AG04449 (cell line): ENCODE measurements around the gene PPP1R16B.

Experiments used
- CTCF ChIA-PET: fragments of 350-600 bp; formaldehyde crosslinking; extraction: SDS; loops from one replicate; lab custom pipeline; 2021; ENCODE audit warnings: antibody characterized with exemption; lab: Yijun Ruan, JAX
- POLR2A ChIA-PET: fragments of 400-600, 350-600 bp; formaldehyde crosslinking; extraction: SDS; loops from one replicate; lab custom pipeline; 2020; ENCODE audit warnings: antibody characterized with exemption, inconsistent platforms; lab: Yijun Ruan, JAX
- DNase-seq: peaks from one replicate; pipeline ENCODE4 v3.0.0-alpha.2; 2010; ENCODE audit warnings: low read depth, low spot score
- H3K4me3 ChIP-seq: 2 replicates; pipeline ENCODE4 v1.5.1; 2011; ENCODE audit warnings: low read depth, mild to moderate bottlenecking, control low read depth, low read length
- TF ChIP-seq, protein P1 (sequence below): IDR thresholded peaks from one replicate; pipeline ENCODE4 v1.5.1; 2011; ENCODE audit warnings: mild to moderate bottlenecking, moderate library complexity, low read length, control low read depth, inconsistent platforms; ENCODE audit not compliant: insufficient read depth; ENCODE audit errors: missing control alignments

Gene PPP1R16B

GRCh38 chr20:38877483-38877882 lies 72.0 kb downstream of the PPP1R16B start:
- CTCF ChIA-PET, result interaction anchor here (1.2 to 1.4 kb wide), 2 partner anchors 15 to 18 kb away, joined by 3 to 5 read pairs; no protein-coding TSS in a partner anchor
- TF ChIP-seq, protein P1, sequence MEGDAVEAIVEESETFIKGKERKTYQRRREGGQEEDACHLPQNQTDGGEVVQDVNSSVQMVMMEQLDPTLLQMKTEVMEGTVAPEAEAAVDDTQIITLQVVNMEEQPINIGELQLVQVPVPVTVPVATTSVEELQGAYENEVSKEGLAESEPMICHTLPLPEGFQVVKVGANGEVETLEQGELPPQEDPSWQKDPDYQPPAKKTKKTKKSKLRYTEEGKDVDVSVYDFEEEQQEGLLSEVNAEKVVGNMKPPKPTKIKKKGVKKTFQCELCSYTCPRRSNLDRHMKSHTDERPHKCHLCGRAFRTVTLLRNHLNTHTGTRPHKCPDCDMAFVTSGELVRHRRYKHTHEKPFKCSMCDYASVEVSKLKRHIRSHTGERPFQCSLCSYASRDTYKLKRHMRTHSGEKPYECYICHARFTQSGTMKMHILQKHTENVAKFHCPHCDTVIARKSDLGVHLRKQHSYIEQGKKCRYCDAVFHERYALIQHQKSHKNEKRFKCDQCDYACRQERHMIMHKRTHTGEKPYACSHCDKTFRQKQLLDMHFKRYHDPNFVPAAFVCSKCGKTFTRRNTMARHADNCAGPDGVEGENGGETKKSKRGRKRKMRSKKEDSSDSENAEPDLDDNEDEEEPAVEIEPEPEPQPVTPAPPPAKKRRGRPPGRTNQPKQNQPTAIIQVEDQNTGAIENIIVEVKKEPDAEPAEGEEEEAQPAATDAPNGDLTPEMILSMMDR, result no peak

GRCh38 chr20:38878866-38879265 lies 73.4 kb downstream of the PPP1R16B start:
- TF ChIP-seq, protein P1, result no peak
- no peak for DNase-seq
- POLR2A ChIA-PET, result no interaction called here
- CTCF ChIA-PET, result interaction anchor here (6.7 kb wide), 1 partner anchor 15 kb away, joined by 40 read pairs; no protein-coding TSS in a partner anchor
- no peak overlapping the region for H3K4me3 ChIP-seq

More at GRCh38 chr20:38877483-38877882, 72.0 kb downstream of the PPP1R16B start:
- no peak for DNase-seq
- POLR2A ChIA-PET, result no interaction called here
- no peak overlapping the region for H3K4me3 ChIP-seq

DNA sequence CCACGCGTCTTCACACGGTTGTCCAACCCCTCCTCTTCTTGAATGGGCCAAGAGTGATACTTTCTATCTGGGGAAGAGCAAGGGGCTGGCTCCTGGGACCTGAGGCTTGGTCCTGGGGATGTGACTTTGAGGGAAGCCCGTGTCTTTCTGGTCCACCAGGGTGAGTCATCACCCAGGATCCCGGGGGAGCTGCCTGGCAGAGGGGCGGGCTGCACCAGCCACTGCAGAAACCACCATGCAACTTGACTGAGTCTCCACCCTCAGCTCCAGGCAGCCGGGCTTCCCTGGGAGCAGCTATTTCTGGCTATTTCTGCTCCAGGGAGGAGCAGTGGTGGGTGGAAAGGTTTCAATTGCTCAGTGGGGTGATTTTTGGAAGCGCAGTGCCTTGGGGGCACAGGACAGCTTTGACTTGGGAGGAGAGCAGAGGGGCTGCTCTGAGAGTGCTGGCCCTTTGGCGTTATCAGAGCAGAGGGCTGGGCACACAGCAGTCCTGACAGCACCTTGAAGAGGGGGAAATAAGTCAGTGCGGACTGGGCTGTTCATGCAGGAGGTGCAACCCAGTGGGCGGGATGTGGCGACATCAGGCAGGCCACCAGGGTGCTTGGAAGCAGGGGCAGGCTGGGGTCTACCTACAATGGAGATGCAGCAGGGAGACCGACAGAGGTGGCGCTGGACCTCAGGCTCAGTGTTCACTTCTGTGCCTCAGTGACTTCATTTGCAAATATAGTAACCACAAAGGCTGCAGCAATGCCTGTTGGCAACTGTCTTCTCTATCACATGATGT lies 75.6 kb downstream of the PPP1R16B start:
- no peak overlapping the region for H3K4me3 ChIP-seq
- no peak for DNase-seq
- TF ChIP-seq, protein P1, result no peak
- CTCF ChIA-PET, result interaction anchor here (6.7 kb wide), 1 partner anchor 13 kb away, joined by 40 read pairs; no protein-coding TSS in a partner anchor
- POLR2A ChIA-PET, result no interaction called here

DNA sequence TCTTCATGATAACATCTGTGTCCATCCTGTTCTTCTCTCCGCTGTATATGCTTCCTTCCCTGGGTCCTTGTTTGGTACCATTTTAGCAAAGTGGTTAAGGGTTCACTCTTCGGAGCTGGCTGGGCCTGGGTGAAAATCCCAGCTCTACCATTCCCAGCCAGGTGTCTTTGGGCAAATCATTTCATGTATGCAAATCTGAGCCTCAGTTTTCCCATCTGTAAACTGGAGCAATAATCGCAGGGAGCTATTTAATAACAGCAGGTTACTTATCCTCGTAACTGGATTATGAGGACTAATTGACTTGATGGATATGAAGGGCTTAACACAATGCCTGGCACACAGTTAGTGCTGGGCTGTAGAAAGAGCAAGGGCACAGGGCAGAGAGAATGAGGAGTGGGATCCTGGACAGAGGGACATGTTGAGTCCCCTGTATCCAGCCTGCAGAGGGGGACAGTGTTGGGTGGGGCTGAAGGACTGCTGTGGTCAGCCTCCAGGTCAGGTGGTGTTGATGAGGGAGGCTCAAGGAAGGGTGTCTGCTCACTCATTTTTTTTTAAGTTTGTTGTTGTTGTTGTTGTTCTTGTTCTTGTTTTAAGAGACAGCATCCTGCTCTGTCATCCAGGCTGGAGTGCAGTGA lies 76.4 kb downstream of the PPP1R16B start:
- TF ChIP-seq, protein P1, result no peak
- H3K4me3 ChIP-seq, result no peak overlapping the region
- ChIA-PET CTCF (interaction anchor here (1.0 to 6.7 kb wide), 3 partner anchors 12 to 237 kb away, joined by 3 to 40 read pairs (median 3); no protein-coding TSS in a partner anchor), POLR2A (no interaction called here)
- no peak for DNase-seq

DNA sequence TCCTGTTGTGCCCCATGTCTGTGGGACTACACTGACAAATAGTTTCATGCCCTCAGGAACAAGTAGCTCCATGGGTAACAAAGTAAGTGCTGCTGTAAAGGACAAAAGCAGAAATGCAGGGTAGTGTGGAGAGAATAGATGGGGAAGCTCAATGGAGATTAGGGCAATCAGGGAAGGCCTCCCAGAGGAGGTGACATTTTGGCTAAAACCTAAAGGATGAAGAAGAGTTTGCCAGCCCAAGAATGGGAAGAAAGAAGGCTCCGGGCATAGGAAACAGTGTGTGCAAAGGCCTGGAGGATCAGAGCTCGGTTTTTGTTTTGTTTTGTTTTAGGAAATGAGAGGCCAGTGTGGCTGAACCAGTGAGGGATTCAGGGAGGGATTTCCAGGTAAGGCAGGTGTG lies 77.1 kb downstream of the PPP1R16B start:
- DNase-seq, result no peak
- CTCF ChIA-PET, result interaction anchor here (1.0 to 6.7 kb wide), 4 partner anchors 11 to 237 kb away, joined by 3 to 40 read pairs (median 3); no protein-coding TSS in a partner anchor
- TF ChIP-seq, protein P1, result no peak
- no peak overlapping the region for H3K4me3 ChIP-seq
- POLR2A ChIA-PET, result no interaction called here
